ENCODE data around the gene ZBTB20. TPM values are rescaled to one million over a fixed set of nuclear protein-coding genes. Genes with fewer than 3 reads are reported as not detected.

The ZBTB20 gene
- total and polyA plus RNA-seq, 12 donors = 2.8 to 167 (median 108) TPM

DNA sequence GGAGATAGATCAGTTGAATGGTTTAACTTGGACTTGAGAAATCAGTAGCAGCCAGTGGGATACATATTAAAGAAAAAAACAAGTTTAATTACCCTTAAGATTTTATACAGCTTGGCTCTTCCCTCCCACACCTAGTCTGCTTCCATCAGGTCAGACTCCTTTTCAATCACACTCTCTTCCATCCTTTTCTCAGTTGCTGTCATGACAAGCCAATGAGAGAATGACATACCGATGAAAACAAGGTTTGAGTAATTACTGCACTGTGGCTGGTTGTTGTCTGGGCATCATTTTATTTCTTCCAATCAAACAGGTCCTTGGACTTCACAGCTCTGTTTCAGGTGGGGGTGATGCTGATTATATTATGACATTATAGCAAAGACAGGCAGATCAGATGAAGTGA is 424.6 kb downstream of the ZBTB20 start:
- no peaks in the 10 kb centered on the region for H3K36me3 ChIP-seq (replicated peaks in 1 of 2)
- no peak for DNase-seq
- H3K4me3 ChIP-seq = no peak overlapping the region
- H3K4me1 ChIP-seq (replicated peaks in 1 of 2) = peaks cover 0 to 7% of the 10 kb centered on the region in 2 donors
- no peak overlapping the region for H3K27ac ChIP-seq
- WGBS, 4 donors = 81 to 95% (median 91%) methylated on average over 1 of the region's 1 CpG
- no peaks in the 10 kb centered on the region for H3K27me3 ChIP-seq
- intact Hi-C loops (cut with DNase I) = no loop called here
- H3K9me3 ChIP-seq (replicated peaks in 1 of 3) = no peaks in the 10 kb centered on the region
- TF ChIP-seq, protein P1, sequence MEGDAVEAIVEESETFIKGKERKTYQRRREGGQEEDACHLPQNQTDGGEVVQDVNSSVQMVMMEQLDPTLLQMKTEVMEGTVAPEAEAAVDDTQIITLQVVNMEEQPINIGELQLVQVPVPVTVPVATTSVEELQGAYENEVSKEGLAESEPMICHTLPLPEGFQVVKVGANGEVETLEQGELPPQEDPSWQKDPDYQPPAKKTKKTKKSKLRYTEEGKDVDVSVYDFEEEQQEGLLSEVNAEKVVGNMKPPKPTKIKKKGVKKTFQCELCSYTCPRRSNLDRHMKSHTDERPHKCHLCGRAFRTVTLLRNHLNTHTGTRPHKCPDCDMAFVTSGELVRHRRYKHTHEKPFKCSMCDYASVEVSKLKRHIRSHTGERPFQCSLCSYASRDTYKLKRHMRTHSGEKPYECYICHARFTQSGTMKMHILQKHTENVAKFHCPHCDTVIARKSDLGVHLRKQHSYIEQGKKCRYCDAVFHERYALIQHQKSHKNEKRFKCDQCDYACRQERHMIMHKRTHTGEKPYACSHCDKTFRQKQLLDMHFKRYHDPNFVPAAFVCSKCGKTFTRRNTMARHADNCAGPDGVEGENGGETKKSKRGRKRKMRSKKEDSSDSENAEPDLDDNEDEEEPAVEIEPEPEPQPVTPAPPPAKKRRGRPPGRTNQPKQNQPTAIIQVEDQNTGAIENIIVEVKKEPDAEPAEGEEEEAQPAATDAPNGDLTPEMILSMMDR (IDR thresholded peaks at IDR 0.05) = no peak
- TF ChIP-seq POLR2A (IDR thresholded peaks at IDR 0.05) = no peak

DNA sequence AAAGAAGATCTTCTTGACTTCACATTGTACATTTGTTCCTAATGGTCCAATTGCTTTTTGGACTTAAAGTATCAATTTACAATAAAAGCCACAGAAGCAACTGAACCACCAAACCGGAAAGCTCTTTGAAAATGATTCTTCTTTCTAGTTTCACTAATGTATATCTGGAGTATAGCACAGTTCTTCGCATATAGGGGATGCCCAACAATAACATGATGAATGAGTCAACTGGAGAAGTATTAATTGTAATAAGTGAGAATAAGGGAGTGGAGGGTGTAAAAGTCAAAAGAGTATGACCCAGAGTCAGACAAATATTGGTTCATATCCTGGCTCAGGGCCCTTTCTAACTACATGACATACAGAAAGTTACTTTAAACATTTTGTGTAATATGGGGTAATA is 425.2 kb downstream of the ZBTB20 start:
- intact Hi-C loops (cut with DNase I) = no loop called here
- H3K9me3 ChIP-seq (replicated peaks in 1 of 3) = no peaks in the 10 kb centered on the region
- H3K27ac ChIP-seq = no peak overlapping the region
- 90 to 99% (median 94%) methylated on average over 2 of the region's 2 CpGs for WGBS, 4 donors
- H3K4me3 ChIP-seq = no peak overlapping the region
- H3K27me3 ChIP-seq = no peaks in the 10 kb centered on the region
- no peak for TF ChIP-seq POLR2A (IDR thresholded peaks at IDR 0.05)
- TF ChIP-seq, protein P1 (IDR thresholded peaks at IDR 0.05) = no peak
- DNase-seq = no peak
- peaks cover 0 to 7% of the 10 kb centered on the region in 2 donors for H3K4me1 ChIP-seq (replicated peaks in 1 of 2)
- no peaks in the 10 kb centered on the region for H3K36me3 ChIP-seq (replicated peaks in 1 of 2)

DNA sequence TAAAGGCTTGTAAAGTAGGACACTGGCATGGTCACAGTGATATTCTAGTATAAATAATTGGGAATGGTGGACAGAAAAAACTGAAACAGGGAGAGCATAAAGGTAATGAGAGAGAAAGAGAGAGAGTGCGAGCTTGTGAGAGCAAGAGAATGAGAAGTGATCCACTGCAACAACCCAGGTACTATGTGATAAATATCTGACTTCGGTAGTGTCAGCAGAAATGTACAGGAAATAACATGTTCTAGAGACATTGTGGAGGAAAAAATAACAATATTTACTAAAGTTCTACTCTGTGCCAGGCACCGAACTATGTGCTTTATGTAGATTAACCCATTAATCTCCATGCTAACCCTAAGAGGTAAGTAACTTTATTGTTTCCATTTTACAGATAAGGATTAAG is 425.9 kb downstream of the ZBTB20 start:
- TF ChIP-seq, protein P1 (IDR thresholded peaks at IDR 0.05) = no peak
- no peak for TF ChIP-seq POLR2A (IDR thresholded peaks at IDR 0.05)
- intact Hi-C loops (cut with DNase I) = no loop called here
- H3K27me3 ChIP-seq = no peaks in the 10 kb centered on the region
- no peaks in the 10 kb centered on the region for H3K9me3 ChIP-seq (replicated peaks in 1 of 3)
- DNase-seq = no peak
- H3K27ac ChIP-seq = no peak overlapping the region
- H3K36me3 ChIP-seq (replicated peaks in 1 of 2) = no peaks in the 10 kb centered on the region
- no peak overlapping the region for H3K4me3 ChIP-seq
- peaks cover 0 to 12% of the 10 kb centered on the region in 2 donors for H3K4me1 ChIP-seq (replicated peaks in 1 of 2)
- WGBS, 4 donors = 67 to 72% (median 71%) methylated on average over 3 of the region's 3 CpGs

DNA sequence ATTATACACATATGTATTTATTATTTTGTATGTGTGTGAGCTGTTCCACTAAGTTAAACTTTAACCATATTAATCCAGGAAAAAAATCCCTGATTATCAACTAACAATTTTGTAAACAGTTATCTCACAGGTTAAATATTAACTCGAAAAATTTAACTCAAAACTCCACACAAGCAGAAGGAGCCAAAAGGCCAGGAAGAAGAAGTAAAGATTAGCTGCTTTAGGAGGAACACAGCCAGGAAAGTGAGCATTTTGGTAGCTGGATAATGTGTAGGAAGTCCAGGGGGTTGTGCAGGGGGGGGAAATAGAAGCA is 428.2 kb downstream of the ZBTB20 start:
- DNase-seq = no peak
- Histone ChIP-seq H3K4me3 (no peak overlapping the region), H3K27me3 (no peaks in the 10 kb centered on the region), H3K9me3 (replicated peaks in 1 of 3) (no peaks in the 10 kb centered on the region), H3K4me1 (replicated peaks in 1 of 2) (peaks cover 0 to 13% of the 10 kb centered on the region in 2 donors), H3K36me3 (replicated peaks in 1 of 2) (no peaks in the 10 kb centered on the region), H3K27ac (no peak overlapping the region)
- TF ChIP-seq, protein P1 (IDR thresholded peaks at IDR 0.05) = no peak
- TF ChIP-seq POLR2A (IDR thresholded peaks at IDR 0.05) = no peak
- 63 to 79% (median 70%) methylated on average over 1 of the region's 1 CpG for WGBS, 4 donors
- intact Hi-C loops (cut with DNase I) = no loop called here
